Pancreas (tissue), 10 donors: Measurements from ENCODE around the gene SFTPB. TPM values are rescaled to one million over a fixed set of nuclear protein-coding genes. Genes with fewer than 3 reads are reported as not detected.

Source experiments
- ATAC-seq, 4 donors: fragments of 200-7000 bp; cut with Tn5 transposase; one replicate each; pipeline versions ENCODE4 v1.8.0 to v1.9.1; 2020; ENCODE audit warnings: mild to moderate bottlenecking in 4 of 4, moderate library complexity in 4 of 4
- DNase-seq, 6 donors: peaks; one replicate each; pipeline ENCODE4 v3.0.0-alpha.2; 2020
- FAIRE-seq: peaks from 2 replicates; lab custom pipeline; 2012; peaks lifted over from hg19 to GRCh38; lab: Jason Lieb, UNC
- H3K27ac ChIP-seq, 4 donors: fragments of 200-600 bp; sonication (generic); 1 replicate in 3 of 4; 2 replicates in 1 of 4; pipeline versions ENCODE4 v1.5.0 to v1.8.0; 2020
- H3K27me3 ChIP-seq, 4 donors: fragments of 200-600 bp; one replicate each; pipeline ENCODE4 v1.8.0; 2021
- H3K36me3 ChIP-seq, 3 donors: fragments of 200-600 bp; sonication (generic) in 1 of 3; one replicate each; pipeline versions ENCODE4 v1.5.0 to v1.8.0; 2020 to 2021
- H3K4me1 ChIP-seq, 3 donors: fragments of 200-600 bp; one replicate each; pipeline ENCODE4 v1.8.0; 2021
- H3K4me3 ChIP-seq, 4 donors: fragments of 200-600 bp; sonication (generic) in 2 of 4; one replicate each; pipeline versions ENCODE4 v1.5.0 to v1.8.0; 2020 to 2021
- H3K9me3 ChIP-seq, 4 donors: fragments of 200-600 bp; one replicate each; pipeline ENCODE4 v1.8.0; 2021
- CTCF ChIP-seq, 4 donors: fragments of 200-600 bp; sonication (generic) in 3 of 4; IDR thresholded peaks; one replicate each; pipeline versions ENCODE4 v1.5.0 to v1.8.0; 2021; ENCODE audit warnings: antibody characterized with exemption in 4 of 4
- WGBS, 2 donors: extraction: QIAGEN DNeasy Blood & Tissue Kit; methylation state at CpG; one replicate each; pipeline ENCODE4 v1.1.7; 2013; 5-methylcytosine and 5-hydroxymethylcytosine counted together
- intact Hi-C, 3 donors: fragments of 100-400 bp; cut with DNase I; formaldehyde crosslinking; loops; one replicate each; pipeline versions ENCODE4 v1.11.1 to v1.14.2; 2022
- polyA plus RNA-seq, 2 donors: library from polyadenylated mRNA; stranded (reverse); fragments of 200-250 nt; gene quantifications; one replicate each; pipeline ENCODE4 v1.2.3, GENCODE V29; 2013
- total RNA-seq, 6 donors: library from RNA; stranded (reverse); fragmentation: NEBNext Ultra II Directional in 4 of 6; extraction: Animal tissue kit (Norgen Biotek cat#: 25700) in 4 of 6; gene quantifications; one replicate each; pipeline versions ENCODE4 v1.2.1 to v1.2.4, GENCODE V29; 2021 to 2023
- donor health status: healthy with polysubstance abuse.
- donor health status: DM: no; HTN: no; CAD: no; lungs with moderate emphysema.
- donor health status: DM: no; HTN: no; CAD: no.
- donor health status: control.
- donor health status: control.
- donor health status: Bipolar disorder and iron deficiency.
- donor health status: DM: yes; HTN: yes; CAD: no.
- donor health status: DM: no; HTN: no; CAD: no.
- donor health status: DM: no; HTN: no; CAD: no.
- donor health status: DM: yes; HTN: yes; CAD: no.

The SFTPB gene
- total and polyA plus RNA-seq, 8 donors = 0.14 to 21.6 (median 2.0) TPM; not detected in 4

- Histone ChIP-seq H3K4me3 (no peak overlapping the region), H3K27ac (no peak overlapping the region), H3K9me3 (no peaks in the 10 kb centered on the region), H3K27me3 (no peaks in the 10 kb centered on the region), H3K36me3 (no peaks in the 10 kb centered on the region), H3K4me1 (no peaks in the 10 kb centered on the region)
- DNase-seq (no peak), FAIRE-seq (no peak), ATAC-seq (no peak)
- no peak for TF ChIP-seq CTCF (IDR thresholded peaks at IDR 0.05)
- intact Hi-C loops = no loop called here
- 66 to 86% methylated on average over 8 of the region's 8 CpGs for WGBS, 2 donors
Observed at GRCh38 chr2:85698880-85699254, 30.9 kb upstream of the SFTPB start.

- no peak for DNase-seq
- no peak for TF ChIP-seq CTCF (IDR thresholded peaks at IDR 0.05)
- Histone ChIP-seq H3K9me3 (no peaks in the 10 kb centered on the region), H3K36me3 (no peaks in the 10 kb centered on the region), H3K4me3 (no peak overlapping the region), H3K27me3 (no peaks in the 10 kb centered on the region), H3K4me1 (no peaks in the 10 kb centered on the region), H3K27ac (no peak overlapping the region)
- 74 to 81% methylated on average over 11 of the region's 11 CpGs for WGBS, 2 donors
- intact Hi-C loops = no loop called here
- FAIRE-seq = no peak
- no peak for ATAC-seq
Observed at GRCh38 chr2:85698184-85698879, 30.3 kb upstream of the SFTPB start.

- no peak for ATAC-seq
- TF ChIP-seq CTCF (IDR thresholded peaks at IDR 0.05) = no peak
- no peak for DNase-seq
- Histone ChIP-seq H3K27me3 (no peaks in the 10 kb centered on the region), H3K9me3 (no peaks in the 10 kb centered on the region), H3K27ac (no peak overlapping the region), H3K4me1 (no peaks in the 10 kb centered on the region), H3K36me3 (no peaks in the 10 kb centered on the region), H3K4me3 (no peak overlapping the region)
- WGBS, 2 donors = 31 to 47% methylated on average over 2 of the region's 2 CpGs
- FAIRE-seq = no peak
- intact Hi-C loops = no loop called here
Observed at GRCh38 chr2:85697716-85698115, 29.7 kb upstream of the SFTPB start.

GRCh38 chr2:85697096-85697495 is 29.1 kb upstream of the SFTPB start:
- FAIRE-seq (no peak), DNase-seq (no peak), ATAC-seq (no peak)
- TF ChIP-seq CTCF (IDR thresholded peaks at IDR 0.05) = no peak
- intact Hi-C loops = no loop called here
- no peak overlapping the region for H3K27ac ChIP-seq
- no peaks in the 10 kb centered on the region for H3K4me1 ChIP-seq
- no peaks in the 10 kb centered on the region for H3K36me3 ChIP-seq
- H3K9me3 ChIP-seq = no peaks in the 10 kb centered on the region
- WGBS, 2 donors = 63 to 92% methylated on average over 3 of the region's 3 CpGs
- no peak overlapping the region for H3K4me3 ChIP-seq
- no peaks in the 10 kb centered on the region for H3K27me3 ChIP-seq
